GM21526 (cell line): ENCODE data around the gene LRP8.

Source experiments
- ATAC-seq: cut with Tn5 transposase; IDR thresholded peaks from one replicate; pipeline ENCODE4 v1.9.1; 2021; ENCODE audit warnings: moderate library complexity; ENCODE audit not compliant: unreplicated experiment, low FRiP score

The LRP8 gene

GRCh38 chr1:53324728-53325297, 3.1 kb downstream of the LRP8 start:
- no peak for ATAC-seq

- ATAC-seq = no peak
Measured at GRCh38 chr1:53324321-53324720, 3.5 kb downstream of the LRP8 start.

DNA sequence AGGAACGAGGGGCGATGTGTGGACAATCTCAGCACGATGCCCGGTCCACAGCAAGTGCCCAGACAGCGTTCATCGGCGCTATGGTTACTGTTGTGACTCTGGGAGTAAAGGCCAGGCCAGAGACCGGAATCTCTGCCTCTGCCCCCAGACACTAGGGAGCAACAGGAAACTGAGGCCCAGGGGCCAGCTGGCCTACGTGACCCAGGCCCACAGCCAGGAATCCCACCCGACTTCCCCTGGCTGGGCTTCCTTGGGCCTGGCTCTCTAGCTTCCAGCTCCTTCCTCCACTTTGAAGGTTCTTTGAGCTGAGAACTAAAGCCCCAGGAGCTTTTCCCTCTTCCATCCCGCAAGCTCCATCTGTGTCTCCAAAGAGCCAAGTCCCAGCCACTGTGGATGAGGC, 4.6 kb downstream of the LRP8 start:
- ATAC-seq = no peak

- no peak for ATAC-seq
Measured at GRCh38 chr1:53321776-53322602, 5.9 kb downstream of the LRP8 start.

GRCh38 chr1:53321366-53321765, 6.5 kb downstream of the LRP8 start:
- no peak for ATAC-seq

DNA sequence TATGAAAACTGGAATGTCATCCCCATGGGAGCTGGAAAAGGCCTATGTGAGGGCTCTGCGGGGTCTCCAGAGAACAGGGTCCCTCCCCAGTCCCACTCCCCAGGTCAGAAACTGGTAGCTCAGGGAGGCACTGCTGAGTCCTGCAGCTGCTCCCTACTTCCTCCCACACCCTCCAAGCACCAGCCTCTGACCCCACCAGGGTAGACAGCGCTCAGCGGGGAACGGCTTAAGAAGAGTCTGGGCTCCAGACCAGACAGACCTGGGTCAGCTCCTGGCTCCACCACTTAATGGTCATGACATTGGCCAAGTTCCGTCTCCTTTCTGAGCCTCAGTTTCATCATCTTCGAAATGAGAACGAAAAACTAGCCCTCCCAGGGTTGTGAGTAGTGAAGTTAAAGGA, 7.2 kb downstream of the LRP8 start:
- ATAC-seq = no peak

DNA sequence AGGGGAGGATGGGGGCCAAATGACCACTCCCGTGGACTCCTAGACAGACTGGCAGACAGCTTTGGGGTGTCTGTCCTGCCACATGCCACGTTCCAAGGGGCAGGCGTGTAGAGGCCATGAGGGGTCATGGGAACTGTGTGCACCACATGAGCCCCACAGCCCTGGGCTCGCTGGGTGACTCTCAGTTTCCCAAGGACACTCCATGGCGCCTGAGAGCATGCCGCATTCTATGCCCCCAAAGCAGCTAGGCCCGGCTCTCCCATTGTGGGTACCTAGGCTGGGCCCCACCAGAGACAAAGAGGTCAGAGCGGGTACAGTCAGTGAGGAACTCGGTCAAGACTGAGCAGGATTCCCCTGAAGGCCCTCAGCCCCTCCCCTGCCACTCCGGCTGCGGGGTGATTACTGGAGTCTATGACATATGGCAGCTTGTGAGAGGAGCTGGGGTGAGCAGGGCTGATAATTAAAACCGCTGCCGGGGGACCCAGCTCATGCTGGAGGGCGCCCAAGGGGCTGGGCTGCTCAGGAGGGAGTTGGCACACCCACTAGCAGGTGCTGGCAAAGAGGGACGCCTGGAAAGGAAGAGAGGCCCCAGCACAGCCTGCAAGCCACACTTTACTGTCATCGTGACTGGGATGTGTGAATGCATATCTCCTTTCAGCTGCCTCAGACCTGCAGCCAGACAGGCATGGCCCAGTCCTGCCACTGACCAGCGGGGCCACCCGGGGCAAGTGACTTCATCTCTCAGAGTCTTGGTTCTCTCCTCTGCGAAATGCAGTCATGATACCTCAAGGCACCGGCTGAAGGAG, 8.4 kb downstream of the LRP8 start:
- no peak for ATAC-seq

- ATAC-seq = no peak
Measured at GRCh38 chr1:53317646-53318539, 10.0 kb downstream of the LRP8 start.

GRCh38 chr1:53316766-53317581, 10.9 kb downstream of the LRP8 start:
- ATAC-seq = no peak

DNA sequence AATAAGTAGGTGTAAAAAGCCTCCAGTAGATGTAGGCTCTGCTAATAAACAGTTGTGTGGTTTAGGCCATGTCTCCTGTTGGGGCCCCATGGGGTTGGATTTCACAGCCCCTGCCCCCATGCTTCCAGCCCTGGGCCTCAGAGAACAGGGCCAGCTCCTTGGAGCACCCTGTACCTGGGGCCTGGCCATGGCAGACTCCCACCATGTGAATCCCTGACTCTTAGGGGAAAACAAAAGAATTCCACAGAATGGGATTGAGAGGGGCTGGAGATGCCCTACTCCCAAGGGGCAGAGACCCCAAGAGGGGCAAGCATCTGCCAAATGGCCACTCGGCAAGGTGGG, 11.5 kb downstream of the LRP8 start:
- no peak for ATAC-seq

- ATAC-seq = no peak
Measured at GRCh38 chr1:53315456-53316423, 12.1 kb downstream of the LRP8 start.

DNA sequence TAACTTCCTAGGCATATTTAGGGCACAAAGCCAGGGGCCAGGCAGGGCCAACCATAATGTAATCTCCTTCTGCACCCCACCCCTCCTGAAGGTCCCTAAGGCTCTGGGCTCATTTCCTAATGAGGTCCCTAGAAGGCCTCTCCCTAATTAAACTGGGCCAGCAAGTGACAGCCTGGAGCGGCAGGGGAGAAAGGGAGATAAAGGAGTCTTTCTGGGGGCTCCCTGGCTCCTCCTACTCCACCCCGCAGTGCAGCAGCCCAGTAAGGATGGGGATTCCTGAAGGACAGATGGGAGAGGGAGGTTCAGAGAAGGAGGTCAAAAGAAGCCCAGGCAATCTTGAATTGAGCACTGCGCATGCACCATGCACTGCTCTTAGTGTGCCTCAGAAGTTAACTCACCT, 12.8 kb downstream of the LRP8 start:
- ATAC-seq = no peak

DNA sequence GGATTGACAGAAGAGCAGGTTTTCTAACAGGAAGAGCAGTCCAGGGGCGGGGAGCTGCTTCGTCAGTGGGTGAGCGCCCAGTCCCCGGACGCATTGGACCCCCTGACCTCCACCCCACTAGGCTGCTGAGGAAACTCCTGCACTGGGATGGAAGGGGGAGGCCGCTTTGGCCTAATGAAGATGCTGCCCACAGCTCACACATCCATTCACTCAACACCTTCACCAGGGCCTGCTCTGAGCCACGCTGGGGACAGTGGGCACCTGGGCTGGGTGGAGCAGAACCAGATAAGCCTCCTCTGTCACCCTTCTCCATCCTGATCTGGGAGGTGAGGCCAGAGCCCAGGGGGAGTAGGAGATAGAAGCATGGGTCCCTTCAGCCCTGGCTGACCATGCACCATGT, 13.3 kb downstream of the LRP8 start:
- no peak for ATAC-seq

DNA sequence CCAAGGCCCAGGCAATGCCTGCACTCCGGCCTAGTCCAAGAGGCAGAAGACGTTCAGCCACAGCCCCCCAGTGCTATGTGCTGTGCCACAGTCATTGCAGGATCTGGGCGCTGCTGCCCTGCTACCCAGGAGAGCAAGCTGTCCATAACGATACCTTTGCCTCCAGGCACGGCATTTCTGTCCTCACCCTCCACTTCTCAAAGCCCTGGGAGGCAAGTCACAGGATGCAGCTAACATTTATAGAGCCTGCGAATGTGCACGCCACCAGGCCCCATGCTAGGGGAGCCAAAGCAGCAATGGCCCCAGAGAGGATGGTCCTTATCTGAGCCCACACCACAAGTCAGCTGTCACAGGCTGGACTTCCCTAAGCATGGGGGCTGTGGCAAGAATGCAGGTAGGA, 13.8 kb downstream of the LRP8 start:
- no peak for ATAC-seq

GRCh38 chr1:53313556-53313955, 14.3 kb downstream of the LRP8 start:
- no peak for ATAC-seq

- no peak for ATAC-seq
Measured at GRCh38 chr1:53311702-53312305, 16.1 kb downstream of the LRP8 start.

DNA sequence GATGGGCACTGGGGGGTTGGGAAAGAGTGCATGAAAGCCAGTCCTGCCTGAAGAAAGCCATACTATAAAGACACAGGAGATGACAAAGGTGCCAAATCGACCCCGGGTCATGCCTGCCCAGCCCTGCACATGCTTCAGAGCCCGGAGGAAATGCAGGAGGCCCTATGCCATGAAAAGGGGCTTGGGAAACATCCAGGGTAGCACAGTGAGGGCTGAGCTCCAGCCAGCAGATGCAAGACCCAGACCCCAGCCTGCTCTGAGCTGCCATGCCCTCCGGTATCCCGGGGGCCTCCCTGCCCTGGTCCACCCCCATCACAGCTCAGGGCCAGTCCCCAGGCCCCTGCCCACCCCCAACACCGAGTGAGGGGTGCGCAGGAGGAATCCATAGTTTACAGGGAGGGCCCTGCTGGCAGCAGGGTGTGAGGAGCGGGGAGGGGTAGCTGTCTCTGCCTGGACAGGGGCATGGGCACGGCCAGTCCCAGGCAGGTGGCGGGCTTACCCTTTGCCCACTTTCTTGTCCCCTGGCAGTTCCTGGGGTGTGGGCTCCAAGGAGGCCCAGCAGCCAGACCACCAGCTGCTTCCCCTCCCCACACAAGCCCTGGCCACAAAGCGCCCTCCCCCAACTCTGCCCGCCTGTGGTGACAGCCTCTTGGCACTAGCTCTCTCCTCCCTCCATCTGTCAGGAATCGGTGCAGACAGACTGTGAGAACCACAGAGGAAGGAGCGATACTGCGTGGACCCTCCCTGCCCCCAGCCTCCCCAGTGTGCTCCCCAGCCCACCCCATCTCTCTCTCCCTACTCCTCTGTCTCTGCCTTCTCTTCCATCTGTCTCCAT, 16.8 kb downstream of the LRP8 start:
- no peak for ATAC-seq
